HG03066 (cell line): ENCODE results near the gene SCAPER.

Source experiments
- ATAC-seq: cut with Tn5 transposase; IDR thresholded peaks from one replicate; pipeline ENCODE4 v1.9.1; 2021; ENCODE audit warnings: low read depth; ENCODE audit not compliant: unreplicated experiment

SCAPER gene

GRCh38 chr15:76378691-76379090, 526.4 kb downstream of the SCAPER start:
- ATAC-seq: no peak

- ATAC-seq: no peak
These were observed 527.4 kb downstream of the SCAPER start for GRCh38 chr15:76377751-76378150.

- ATAC-seq: no peak
These were observed 527.9 kb downstream of the SCAPER start for GRCh38 chr15:76377217-76377616.

GRCh38 chr15:76376816-76377215, 528.3 kb downstream of the SCAPER start:
- no peak for ATAC-seq

- no peak for ATAC-seq
These were observed 529.1 kb downstream of the SCAPER start for GRCh38 chr15:76376029-76376428.

- ATAC-seq: no peak
These were observed 537.0 kb downstream of the SCAPER start for GRCh38 chr15:76368122-76368621.

- ATAC-seq: no peak
These were observed 538.4 kb downstream of the SCAPER start for GRCh38 chr15:76366714-76367113.

- ATAC-seq: no peak
These were observed 541.9 kb downstream of the SCAPER start for GRCh38 chr15:76363251-76363650.

- ATAC-seq: no peak
These were observed 544.7 kb downstream of the SCAPER start for GRCh38 chr15:76360416-76360815.

- ATAC-seq: no peak
These were observed 546.0 kb downstream of the SCAPER start for GRCh38 chr15:76359152-76359551.

GRCh38 chr15:76358453-76358852, 546.7 kb downstream of the SCAPER start:
- ATAC-seq: no peak

GRCh38 chr15:76354823-76355440, 550.2 kb downstream of the SCAPER start:
- ATAC-seq: no peak

GRCh38 chr15:76353903-76354302, 551.2 kb downstream of the SCAPER start:
- ATAC-seq: no peak

GRCh38 chr15:76353023-76353577, 552.0 kb downstream of the SCAPER start:
- ATAC-seq: no peak

- ATAC-seq: no peak
These were observed 555.7 kb downstream of the SCAPER start for GRCh38 chr15:76349301-76350070.

GRCh38 chr15:76347482-76348055, 557.6 kb downstream of the SCAPER start:
- no peak for ATAC-seq

- no peak for ATAC-seq
These were observed 558.3 kb downstream of the SCAPER start for GRCh38 chr15:76346669-76347481.

GRCh38 chr15:76345880-76346668, 559.1 kb downstream of the SCAPER start:
- ATAC-seq: no peak

GRCh38 chr15:76345583-76345879, 559.6 kb downstream of the SCAPER start:
- ATAC-seq: no peak
